Suprapubic skin (tissue), 4 donors: ENCODE measurements around the gene KSR1.

Experiments used
- EP300 ChIP-seq: sonication (generic); formaldehyde crosslinking; IDR thresholded peaks from one replicate; pipeline ENCODE4 v1.6.1; 2017; ENCODE audit warnings: antibody characterized with exemption
- POLR2A ChIP-seq, 2 donors: fragments of 450-650 bp; IDR thresholded peaks; one replicate each; pipeline ENCODE4 v1.6.1; 2017; ENCODE audit warnings: antibody characterized with exemption in 2 of 2, mild to moderate bottlenecking in 2 of 2, moderate library complexity in 2 of 2
- POLR2AphosphoS5 ChIP-seq, 3 donors: sonication (generic); formaldehyde crosslinking; IDR thresholded peaks; one replicate each; pipeline ENCODE4 v1.6.1; 2017; ENCODE audit warnings: antibody characterized with exemption in 3 of 3
- TF ChIP-seq, protein P1 (sequence below), 2 donors: fragments of 200-600 bp in 1 of 2; fragments of 450-650 bp in 1 of 2; sonication (generic) in 1 of 2; IDR thresholded peaks; one replicate each; pipeline ENCODE4 v1.5.1; 2016 to 2019; ENCODE audit warnings: antibody characterized with exemption in 2 of 2, mild to moderate bottlenecking in 1 of 2, moderate library complexity in 1 of 2

DNA sequence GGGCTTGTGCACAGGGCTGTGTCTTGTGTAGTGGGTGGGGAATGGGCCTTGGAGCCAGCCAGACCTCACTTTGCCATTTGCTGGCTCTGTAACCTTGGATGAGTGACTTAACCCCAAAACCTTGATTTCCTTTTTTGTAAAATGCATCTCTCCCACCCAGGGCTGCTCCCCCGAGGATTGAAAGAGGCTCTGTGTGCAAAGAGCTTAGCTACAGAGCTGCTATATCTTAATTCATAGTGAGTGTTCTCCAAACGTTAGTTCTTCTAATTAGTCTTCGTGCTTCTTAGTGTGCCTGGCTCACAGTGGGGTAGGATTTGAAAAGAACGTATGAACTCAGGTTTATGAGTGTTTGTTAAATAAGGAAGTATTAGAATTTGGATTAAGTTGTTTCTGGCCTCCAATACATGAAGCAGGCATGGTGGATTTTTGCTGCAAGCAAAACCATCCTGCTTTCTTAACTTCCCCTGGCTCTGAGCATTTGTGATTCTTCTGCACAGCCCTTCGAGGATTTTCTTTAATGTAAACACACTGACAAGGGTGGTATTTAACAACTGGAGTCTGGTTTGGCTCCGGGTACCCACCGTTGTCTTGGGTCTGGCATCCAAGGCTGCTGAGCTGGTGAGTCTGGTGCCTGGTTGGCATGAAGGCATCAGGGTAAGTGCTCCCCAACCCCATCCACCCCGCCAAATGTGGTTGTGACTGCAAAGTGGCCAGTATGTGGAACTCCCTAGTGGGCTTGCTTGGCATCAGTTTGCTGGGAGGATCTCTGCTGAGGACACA lies 29.7 kb downstream of the KSR1 start:
- TF ChIP-seq POLR2A (IDR thresholded peaks at IDR 0.05) (no peak), EP300 (no peak), POLR2AphosphoS5 (IDR thresholded peaks at IDR 0.05) (no peak)
- TF ChIP-seq, protein P1, sequence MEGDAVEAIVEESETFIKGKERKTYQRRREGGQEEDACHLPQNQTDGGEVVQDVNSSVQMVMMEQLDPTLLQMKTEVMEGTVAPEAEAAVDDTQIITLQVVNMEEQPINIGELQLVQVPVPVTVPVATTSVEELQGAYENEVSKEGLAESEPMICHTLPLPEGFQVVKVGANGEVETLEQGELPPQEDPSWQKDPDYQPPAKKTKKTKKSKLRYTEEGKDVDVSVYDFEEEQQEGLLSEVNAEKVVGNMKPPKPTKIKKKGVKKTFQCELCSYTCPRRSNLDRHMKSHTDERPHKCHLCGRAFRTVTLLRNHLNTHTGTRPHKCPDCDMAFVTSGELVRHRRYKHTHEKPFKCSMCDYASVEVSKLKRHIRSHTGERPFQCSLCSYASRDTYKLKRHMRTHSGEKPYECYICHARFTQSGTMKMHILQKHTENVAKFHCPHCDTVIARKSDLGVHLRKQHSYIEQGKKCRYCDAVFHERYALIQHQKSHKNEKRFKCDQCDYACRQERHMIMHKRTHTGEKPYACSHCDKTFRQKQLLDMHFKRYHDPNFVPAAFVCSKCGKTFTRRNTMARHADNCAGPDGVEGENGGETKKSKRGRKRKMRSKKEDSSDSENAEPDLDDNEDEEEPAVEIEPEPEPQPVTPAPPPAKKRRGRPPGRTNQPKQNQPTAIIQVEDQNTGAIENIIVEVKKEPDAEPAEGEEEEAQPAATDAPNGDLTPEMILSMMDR (IDR thresholded peaks at IDR 0.05), result no peak
